ENCODE measurements around the gene ANKRD23.

- no peak for TF ChIP-seq POLR2A (IDR thresholded peaks at IDR 0.05)
- TF ChIP-seq, protein P1, sequence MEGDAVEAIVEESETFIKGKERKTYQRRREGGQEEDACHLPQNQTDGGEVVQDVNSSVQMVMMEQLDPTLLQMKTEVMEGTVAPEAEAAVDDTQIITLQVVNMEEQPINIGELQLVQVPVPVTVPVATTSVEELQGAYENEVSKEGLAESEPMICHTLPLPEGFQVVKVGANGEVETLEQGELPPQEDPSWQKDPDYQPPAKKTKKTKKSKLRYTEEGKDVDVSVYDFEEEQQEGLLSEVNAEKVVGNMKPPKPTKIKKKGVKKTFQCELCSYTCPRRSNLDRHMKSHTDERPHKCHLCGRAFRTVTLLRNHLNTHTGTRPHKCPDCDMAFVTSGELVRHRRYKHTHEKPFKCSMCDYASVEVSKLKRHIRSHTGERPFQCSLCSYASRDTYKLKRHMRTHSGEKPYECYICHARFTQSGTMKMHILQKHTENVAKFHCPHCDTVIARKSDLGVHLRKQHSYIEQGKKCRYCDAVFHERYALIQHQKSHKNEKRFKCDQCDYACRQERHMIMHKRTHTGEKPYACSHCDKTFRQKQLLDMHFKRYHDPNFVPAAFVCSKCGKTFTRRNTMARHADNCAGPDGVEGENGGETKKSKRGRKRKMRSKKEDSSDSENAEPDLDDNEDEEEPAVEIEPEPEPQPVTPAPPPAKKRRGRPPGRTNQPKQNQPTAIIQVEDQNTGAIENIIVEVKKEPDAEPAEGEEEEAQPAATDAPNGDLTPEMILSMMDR (IDR thresholded peaks at IDR 0.05) = no peak
Observed at GRCh38 chr2:96875498-96876268, 31.9 kb upstream of the ANKRD23 start.

Data from vagina (tissue), 2 donors.